Endothelial cell (in vitro differentiated cells): ENCODE results near the gene SLC1A1. TPM values are rescaled to one million over a fixed set of nuclear protein-coding genes. Genes with fewer than 3 reads are reported as not detected.
"Not testable (repeated sequence)": the region's sequence is repeated elsewhere in the genome, so short reads cannot be mapped to it uniquely, and the experiment has no call there.

Experiments used
- DNase-seq: peaks from one replicate; pipeline ENCODE4 v3.0.0; 2021; ENCODE audit warnings: low spot score
- H3K27ac Mint-ChIP-seq: one replicate; pipeline ENCODE4 v1.8.0; 2021; ENCODE audit warnings: mixed read lengths, inconsistent platforms; ENCODE audit not compliant: unreplicated experiment
- H3K27me3 Mint-ChIP-seq: one replicate; pipeline ENCODE4 v1.8.0; 2021; ENCODE audit warnings: mild to moderate bottlenecking, moderate library complexity, mixed read lengths, inconsistent platforms; ENCODE audit not compliant: unreplicated experiment
- H3K36me3 Mint-ChIP-seq: one replicate; pipeline ENCODE4 v1.8.0; 2021; ENCODE audit warnings: mild to moderate bottlenecking, low read depth, mixed read lengths, inconsistent platforms; ENCODE audit not compliant: unreplicated experiment
- H3K4me1 Mint-ChIP-seq: one replicate; pipeline ENCODE4 v1.8.0; 2021; ENCODE audit warnings: mild to moderate bottlenecking, mixed read lengths, inconsistent platforms; ENCODE audit not compliant: unreplicated experiment
- H3K4me3 Mint-ChIP-seq: one replicate; pipeline ENCODE4 v1.8.0; 2021; ENCODE audit warnings: mild to moderate bottlenecking, mixed read lengths, inconsistent platforms; ENCODE audit not compliant: unreplicated experiment
- H3K9me3 Mint-ChIP-seq: one replicate; pipeline ENCODE4 v1.8.0; 2021; ENCODE audit warnings: mixed read lengths, inconsistent platforms; ENCODE audit not compliant: unreplicated experiment
- total RNA-seq: library from RNA; stranded (reverse); fragmentation: NEBNext Ultra II Directional; extraction: Animal tissue kit (Norgen Biotek cat#: 25700); gene quantifications from one replicate; pipeline ENCODE4 v1.2.1, GENCODE V29; 2021; ENCODE audit not compliant: unreplicated experiment
- TF ChIP-seq, protein P1 (sequence below): fragments of 200-600 bp; sonication (generic); IDR thresholded peaks from one replicate; pipeline ENCODE4 v1.5.0; 2021; ENCODE audit warnings: antibody characterized with exemption; ENCODE audit not compliant: unreplicated experiment

Gene SLC1A1
- total RNA-seq, 1 donor from 2014 or later, result 2.2 TPM

DNA sequence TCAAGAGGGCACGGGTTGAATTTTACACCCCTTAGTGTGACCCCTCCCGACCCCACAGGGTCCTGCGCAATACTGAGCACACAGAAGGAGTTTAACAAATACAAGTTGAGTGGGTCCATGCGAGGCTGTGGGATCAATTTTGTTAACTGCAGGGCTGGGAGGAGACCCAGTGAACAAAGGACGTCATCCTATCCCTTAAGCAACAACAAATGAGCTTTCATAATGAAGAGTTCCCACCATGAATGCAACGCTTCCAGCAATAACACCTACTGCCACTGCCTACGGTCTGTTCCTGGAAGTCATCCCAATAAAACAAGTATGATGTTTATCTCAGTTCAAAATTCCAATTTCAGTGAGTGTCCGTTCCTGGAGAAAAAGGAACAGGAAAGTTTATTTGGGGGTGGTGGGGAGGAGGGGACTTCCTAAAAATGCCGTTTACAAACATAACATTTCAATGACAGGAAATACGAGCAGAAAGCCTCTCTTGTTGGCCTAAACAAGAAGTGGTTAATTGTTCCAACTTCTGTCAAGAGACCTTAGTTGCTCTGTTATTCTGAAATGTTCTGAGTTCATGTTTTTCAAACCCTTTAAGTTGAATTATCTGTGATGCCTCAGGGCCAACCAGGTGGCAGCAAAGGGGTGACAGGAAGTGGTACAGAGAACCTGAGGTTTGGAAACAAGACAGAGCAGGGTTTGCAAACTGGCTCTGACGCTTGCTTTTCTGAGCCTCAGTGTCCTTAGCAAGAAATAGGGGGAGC lies 106.1 kb downstream of the SLC1A1 start:
- Mint-ChIP-seq H3K27me3 (no peaks in the 10 kb centered on the region), H3K27ac (peak overlapping the region; percentile 91), H3K4me3 (no peak overlapping the region), H3K36me3 (peaks cover 5% of the 10 kb centered on the region), H3K4me1 (peaks cover 61% of the 10 kb centered on the region), H3K9me3 (no peaks in the 10 kb centered on the region)
- TF ChIP-seq, protein P1, sequence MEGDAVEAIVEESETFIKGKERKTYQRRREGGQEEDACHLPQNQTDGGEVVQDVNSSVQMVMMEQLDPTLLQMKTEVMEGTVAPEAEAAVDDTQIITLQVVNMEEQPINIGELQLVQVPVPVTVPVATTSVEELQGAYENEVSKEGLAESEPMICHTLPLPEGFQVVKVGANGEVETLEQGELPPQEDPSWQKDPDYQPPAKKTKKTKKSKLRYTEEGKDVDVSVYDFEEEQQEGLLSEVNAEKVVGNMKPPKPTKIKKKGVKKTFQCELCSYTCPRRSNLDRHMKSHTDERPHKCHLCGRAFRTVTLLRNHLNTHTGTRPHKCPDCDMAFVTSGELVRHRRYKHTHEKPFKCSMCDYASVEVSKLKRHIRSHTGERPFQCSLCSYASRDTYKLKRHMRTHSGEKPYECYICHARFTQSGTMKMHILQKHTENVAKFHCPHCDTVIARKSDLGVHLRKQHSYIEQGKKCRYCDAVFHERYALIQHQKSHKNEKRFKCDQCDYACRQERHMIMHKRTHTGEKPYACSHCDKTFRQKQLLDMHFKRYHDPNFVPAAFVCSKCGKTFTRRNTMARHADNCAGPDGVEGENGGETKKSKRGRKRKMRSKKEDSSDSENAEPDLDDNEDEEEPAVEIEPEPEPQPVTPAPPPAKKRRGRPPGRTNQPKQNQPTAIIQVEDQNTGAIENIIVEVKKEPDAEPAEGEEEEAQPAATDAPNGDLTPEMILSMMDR, result no peak
- DNase-seq, result peak; percentile 16

DNA sequence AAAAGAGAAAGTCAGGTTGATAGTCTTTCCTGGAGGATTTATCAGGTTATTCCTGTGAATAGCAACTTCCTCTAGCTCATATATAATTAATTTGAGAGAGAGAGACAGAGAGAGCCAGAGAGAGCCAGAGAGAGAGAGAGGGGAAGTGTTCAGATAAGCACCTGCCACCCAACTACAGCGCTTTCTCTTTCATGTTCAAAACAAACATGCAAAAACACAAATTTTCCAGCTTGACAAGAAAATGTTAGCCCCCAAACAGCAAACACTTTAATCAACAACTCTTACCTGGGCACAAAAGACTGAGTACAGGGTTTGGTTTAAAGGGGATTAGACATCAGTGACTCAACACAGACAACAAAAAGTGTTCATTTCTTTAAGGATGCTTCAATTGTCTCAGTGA lies 110.1 kb downstream of the SLC1A1 start:
- no peak for DNase-seq
- Mint-ChIP-seq H3K4me1 (peaks cover 49% of the 10 kb centered on the region), H3K36me3 (peaks cover 5% of the 10 kb centered on the region), H3K9me3 (no peaks in the 10 kb centered on the region), H3K27ac (no peak overlapping the region), H3K4me3 (no peak overlapping the region), H3K27me3 (no peaks in the 10 kb centered on the region)
- TF ChIP-seq, protein P1, result no peak

DNA sequence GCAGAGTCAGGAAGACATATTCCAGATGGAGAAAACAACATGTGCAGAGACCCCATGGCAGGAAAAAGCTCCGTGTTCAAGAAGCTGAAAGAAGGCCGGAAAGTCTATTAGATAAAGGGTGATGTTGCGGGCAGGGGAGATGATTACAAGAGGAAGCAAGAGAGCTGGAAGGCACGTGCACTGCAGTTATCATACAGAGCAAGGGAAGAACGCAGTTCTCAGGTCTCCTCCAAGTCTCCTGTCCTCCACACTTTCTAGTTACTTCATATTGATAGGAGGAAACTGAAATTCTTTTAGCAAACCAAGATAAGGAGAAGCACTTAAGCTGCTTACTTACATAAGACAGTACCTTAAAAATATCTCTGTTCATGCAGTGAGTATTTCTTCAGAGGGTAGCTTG lies 113.6 kb downstream of the SLC1A1 start:
- H3K27ac Mint-ChIP-seq, result no peak overlapping the region
- H3K9me3 Mint-ChIP-seq, result no peaks in the 10 kb centered on the region
- H3K36me3 Mint-ChIP-seq, result peaks cover 5% of the 10 kb centered on the region
- TF ChIP-seq, protein P1, result no peak
- H3K27me3 Mint-ChIP-seq, result no peaks in the 10 kb centered on the region
- no peak for DNase-seq
- H3K4me3 Mint-ChIP-seq, result no peak overlapping the region
- peaks cover 23% of the 10 kb centered on the region for H3K4me1 Mint-ChIP-seq

DNA sequence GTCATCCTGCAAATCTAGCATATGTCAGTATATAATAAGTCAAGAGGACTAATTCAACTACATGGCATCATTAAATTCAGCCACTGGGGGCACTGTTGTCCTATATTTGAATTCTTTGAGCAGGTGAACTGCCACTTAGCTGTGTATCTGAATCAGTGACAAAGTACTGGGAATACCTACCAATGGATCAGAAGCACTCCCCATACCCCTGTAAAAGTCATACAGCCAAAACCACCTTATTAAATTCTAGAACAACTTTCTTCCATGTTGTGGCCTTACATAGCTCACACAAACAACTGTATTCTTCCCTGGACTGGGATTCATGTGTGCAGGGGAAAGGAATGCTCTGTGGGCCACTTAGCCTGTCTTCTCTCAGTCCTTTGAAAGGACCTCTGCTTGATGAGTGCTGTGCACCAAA lies 114.4 kb downstream of the SLC1A1 start:
- H3K36me3 Mint-ChIP-seq, result peaks cover 5% of the 10 kb centered on the region
- no peak overlapping the region for H3K27ac Mint-ChIP-seq
- no peaks in the 10 kb centered on the region for H3K9me3 Mint-ChIP-seq
- TF ChIP-seq, protein P1, result peak; percentile 93
- DNase-seq, result peak; percentile 70
- no peaks in the 10 kb centered on the region for H3K27me3 Mint-ChIP-seq
- no peak overlapping the region for H3K4me3 Mint-ChIP-seq
- H3K4me1 Mint-ChIP-seq, result peaks cover 23% of the 10 kb centered on the region

DNA sequence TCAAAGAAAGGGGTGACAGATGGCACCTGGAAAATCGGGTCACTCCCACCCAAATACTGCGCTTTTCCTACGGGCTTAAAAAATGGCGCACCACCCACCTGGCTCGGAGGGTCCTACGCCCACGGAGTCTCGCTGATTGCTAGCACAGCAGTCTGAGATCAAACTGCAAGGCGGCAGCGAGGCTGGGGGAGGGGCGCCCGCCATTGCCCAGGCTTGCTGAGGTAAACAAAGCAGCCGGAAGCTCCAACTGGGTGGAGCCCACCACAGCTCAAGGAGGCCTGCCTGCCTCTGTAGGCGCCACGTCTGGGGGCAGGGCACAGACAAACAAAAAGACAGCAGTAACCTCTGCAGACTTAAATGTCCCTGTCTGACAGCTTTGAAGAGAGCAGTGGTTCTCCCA lies 115.8 kb downstream of the SLC1A1 start:
- not testable (repeated sequence) for H3K4me3 Mint-ChIP-seq

More for the DNA sequence above, 115.8 kb downstream of the SLC1A1 start:
- not testable (repeated sequence) for H3K9me3 Mint-ChIP-seq, H3K27ac Mint-ChIP-seq, H3K36me3 Mint-ChIP-seq, DNase-seq, H3K27me3 Mint-ChIP-seq
- H3K4me1 Mint-ChIP-seq, result peaks cover 11% of the 10 kb centered on the region
